ENCODE measurements around the gene FST.

FST gene

GRCh38 chr5:53454719-53455000 lies 25.8 kb upstream of the FST start:
- no peak for DNase-seq (ENCODE audit: low read depth)
- H3K4me3 ChIP-seq (ENCODE audit: low read length) = no peak overlapping the region
- no peak for TF ChIP-seq CTCF (IDR thresholded peaks at IDR 0.05; ENCODE audit: insufficient read depth, low read depth, low read length, missing control alignments)

DNA sequence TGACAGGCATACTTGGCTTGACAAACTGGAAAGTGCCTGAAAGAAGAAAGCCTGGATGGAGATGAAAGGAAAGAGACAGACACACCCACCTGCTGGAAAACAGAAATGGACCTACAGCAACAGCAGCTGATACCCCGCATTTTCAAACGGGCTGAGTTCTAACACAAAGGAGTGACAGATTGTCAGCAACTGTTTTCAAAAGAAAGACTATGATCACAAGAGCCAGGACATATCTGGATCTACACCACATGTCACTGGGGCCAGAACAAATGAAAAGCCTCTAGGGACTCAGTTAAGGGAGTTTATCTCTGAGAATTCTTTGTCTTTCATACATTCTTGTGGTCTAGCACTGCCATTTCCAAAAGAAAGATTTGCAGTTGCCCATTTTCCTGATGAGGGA lies 24.1 kb upstream of the FST start:
- no peak overlapping the region for H3K4me3 ChIP-seq (ENCODE audit: low read length)
- DNase-seq (ENCODE audit: low read depth) = no peak
- no peak for TF ChIP-seq CTCF (IDR thresholded peaks at IDR 0.05; ENCODE audit: insufficient read depth, low read depth, low read length, missing control alignments)

DNA sequence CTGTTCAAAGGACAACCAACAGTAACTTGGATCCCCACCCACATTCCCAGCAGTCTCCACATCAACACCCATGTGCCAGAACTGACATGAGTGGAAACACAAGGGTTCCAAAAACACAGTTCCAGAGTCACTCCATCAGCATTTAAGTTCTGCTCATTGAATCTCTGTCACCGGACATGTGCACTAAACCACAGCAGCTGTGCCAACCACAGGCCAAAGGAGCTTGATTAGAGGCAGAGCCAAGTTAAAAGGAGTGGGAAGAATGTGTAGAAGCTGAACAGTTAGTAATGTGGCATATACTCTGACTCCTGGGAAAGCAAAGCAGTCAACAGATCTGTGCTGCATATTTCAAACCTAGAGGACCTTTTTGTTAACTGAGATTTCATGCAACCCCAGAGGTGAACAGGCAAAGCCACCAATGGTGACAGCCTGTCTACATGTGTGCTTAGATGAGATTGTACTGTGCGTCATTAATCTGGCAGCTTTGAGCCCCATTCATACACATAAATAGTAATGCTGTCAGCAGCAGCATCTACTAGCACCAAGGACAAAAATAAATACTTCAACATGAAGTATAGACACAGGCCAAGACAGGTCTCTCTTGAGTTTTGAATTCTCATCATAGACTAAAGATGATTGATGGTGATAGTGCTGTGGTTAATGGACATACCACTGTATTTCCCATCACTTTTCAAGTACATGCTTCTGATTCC lies 16.4 kb upstream of the FST start:
- H3K4me3 ChIP-seq (ENCODE audit: low read length) = no peak overlapping the region
- DNase-seq (ENCODE audit: low read depth) = no peak
- no peak for TF ChIP-seq CTCF (IDR thresholded peaks at IDR 0.05; ENCODE audit: insufficient read depth, low read depth, low read length, missing control alignments)

DNA sequence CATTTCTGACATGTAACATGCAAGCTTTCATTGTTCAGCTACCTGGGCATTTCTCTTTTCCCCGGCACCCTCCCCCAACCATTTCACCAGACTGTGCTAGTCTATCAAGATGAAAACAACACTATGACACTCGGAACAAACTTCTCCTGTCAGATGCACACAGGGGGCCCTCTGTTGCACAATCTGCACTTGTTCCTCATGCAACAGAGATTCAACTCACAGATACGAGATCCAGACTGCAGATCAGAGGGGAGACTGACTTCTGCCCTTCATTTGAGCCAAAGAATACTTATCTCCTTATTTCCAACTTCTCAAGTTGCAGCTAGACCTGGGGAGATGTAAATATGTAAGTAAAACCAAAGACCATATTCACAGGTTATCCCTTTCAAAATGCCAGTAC lies 15.7 kb upstream of the FST start:
- DNase-seq (ENCODE audit: low read depth) = no peak
- no peak overlapping the region for H3K4me3 ChIP-seq (ENCODE audit: low read length)
- no peak for TF ChIP-seq CTCF (IDR thresholded peaks at IDR 0.05; ENCODE audit: insufficient read depth, low read depth, low read length, missing control alignments)

GRCh38 chr5:53469946-53470687 lies 10.3 kb upstream of the FST start:
- TF ChIP-seq CTCF (IDR thresholded peaks at IDR 0.05; ENCODE audit: insufficient read depth, low read depth, low read length, missing control alignments) = no peak
- H3K4me3 ChIP-seq (ENCODE audit: low read length) = no peak overlapping the region
- peak; percentile 44 for DNase-seq (ENCODE audit: low read depth)

DNA sequence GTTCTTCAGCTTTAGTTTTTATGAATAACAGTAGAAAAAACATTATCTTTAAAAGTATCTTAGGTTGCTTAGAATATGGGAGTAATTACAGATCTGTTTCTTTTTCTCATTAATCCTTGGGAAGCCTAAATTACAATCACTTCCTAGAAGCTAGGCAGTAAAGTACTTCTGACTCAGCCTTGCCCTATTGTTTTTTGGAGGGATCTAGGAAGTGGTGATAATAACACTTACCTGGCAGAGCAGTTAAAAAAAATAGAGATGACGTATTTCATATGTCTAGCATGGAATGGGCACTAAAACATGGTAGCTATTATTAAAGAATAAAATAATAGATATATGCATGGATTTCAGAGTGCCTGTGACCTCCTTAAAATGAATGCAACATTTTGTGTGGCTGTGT lies 8.2 kb upstream of the FST start:
- DNase-seq (ENCODE audit: low read depth) = peak; percentile 54
- no peak overlapping the region for H3K4me3 ChIP-seq (ENCODE audit: low read length)
- no peak for TF ChIP-seq CTCF (IDR thresholded peaks at IDR 0.05; ENCODE audit: insufficient read depth, low read depth, low read length, missing control alignments)

Measured in epithelial cell of esophagus (primary cell).